Ishikawa (cell line): ENCODE data around the gene TMC6.

Source experiments
- CEBPB ChIP-seq: IDR thresholded peaks from 2 replicates; pipeline ENCODE4 v1.6.1; 2012
- CREB1 ChIP-seq: IDR thresholded peaks from 2 replicates; pipeline ENCODE4 v1.6.1; 2012; ENCODE audit warnings: low read depth
- EGR1 ChIP-seq: IDR thresholded peaks from 2 replicates; pipeline ENCODE4 v1.6.1; 2012
- EP300 ChIP-seq: IDR thresholded peaks from 2 replicates; pipeline ENCODE4 v1.6.1; 2012; ENCODE audit warnings: borderline replicate concordance
- FOXM1 ChIP-seq: IDR thresholded peaks from 2 replicates; pipeline ENCODE4 v1.6.1; 2012; ENCODE audit warnings: low read depth, borderline replicate concordance
- MAX ChIP-seq: IDR thresholded peaks from 2 replicates; pipeline ENCODE4 v1.6.1; 2012
- NFIC ChIP-seq: IDR thresholded peaks from 2 replicates; pipeline ENCODE4 v1.6.1; 2012
- RAD21 ChIP-seq: IDR thresholded peaks from 2 replicates; pipeline ENCODE4 v1.6.1; 2012; ENCODE audit warnings: low read depth
- REST ChIP-seq: IDR thresholded peaks from 2 replicates; pipeline ENCODE4 v1.6.1; 2012; ENCODE audit warnings: low read depth, mild to moderate bottlenecking
- TAF1 ChIP-seq: IDR thresholded peaks from 2 replicates; pipeline ENCODE4 v1.6.1; 2012; ENCODE audit warnings: low read depth, mild to moderate bottlenecking
- TCF12 ChIP-seq: IDR thresholded peaks from 2 replicates; pipeline ENCODE4 v1.6.1; 2012; ENCODE audit warnings: low read depth
- TEAD4 ChIP-seq: IDR thresholded peaks from 2 replicates; pipeline ENCODE4 v1.6.1; 2012
- USF1 ChIP-seq: IDR thresholded peaks from 2 replicates; pipeline ENCODE4 v1.6.1; 2012
- YY1 ChIP-seq: IDR thresholded peaks from 2 replicates; pipeline ENCODE4 v1.6.1; 2012; ENCODE audit warnings: low read depth
- ZBTB7A ChIP-seq: IDR thresholded peaks from 2 replicates; pipeline ENCODE4 v1.6.1; 2012; ENCODE audit warnings: low read depth

Gene TMC6

GRCh38 chr17:78075545-78075944 is 53.0 kb downstream of the TMC6 start:
- TF ChIP-seq REST (no peak), TCF12 (no peak), CREB1 (no peak), RAD21 (no peak), ZBTB7A (no peak), USF1 (no peak), MAX (no peak), YY1 (no peak)

- no peak for TF ChIP-seq TAF1
These were observed 53.5 kb downstream of the TMC6 start for GRCh38 chr17:78075011-78075410.

- TF ChIP-seq RAD21 (no peak), CEBPB (no peak), FOXM1 (no peak), NFIC (no peak), TEAD4 (no peak), EGR1 (no peak)
These were observed 55.6 kb downstream of the TMC6 start for GRCh38 chr17:78072961-78073360.

GRCh38 chr17:78069695-78070094 is 58.9 kb downstream of the TMC6 start:
- no peak for TF ChIP-seq TCF12
- TF ChIP-seq RAD21: no peak
- TF ChIP-seq TEAD4: no peak
- TF ChIP-seq YY1: no peak
- TF ChIP-seq TAF1: no peak
- TF ChIP-seq EP300: no peak

GRCh38 chr17:78064708-78065107 is 63.8 kb downstream of the TMC6 start:
- TF ChIP-seq TEAD4 (no peak), EP300 (no peak), REST (no peak), FOXM1 (no peak), USF1 (no peak), NFIC (no peak), CREB1 (no peak), TAF1 (no peak)

- no peak for TF ChIP-seq REST
- no peak for TF ChIP-seq CREB1
- no peak for TF ChIP-seq CEBPB
- TF ChIP-seq EP300: no peak
- no peak for TF ChIP-seq NFIC
These were observed 65.1 kb downstream of the TMC6 start for GRCh38 chr17:78063489-78063888.
